CD4-positive, CD25-positive, alpha-beta regulatory T cell (primary cell): ENCODE data around the gene PRKD3. TPM values are rescaled to one million over a fixed set of nuclear protein-coding genes. Genes with fewer than 3 reads are reported as not detected.
A peak's percentile ranks its signal among the peaks of the same experiment; 100 is the strongest.
"Not testable (repeated sequence)": the region's sequence is repeated elsewhere in the genome, so short reads cannot be mapped to it uniquely, and the experiment has no call there.

Experiments used
- ATAC-seq, 2 donors: fragments of 150-1000 bp; cut with Tn5 transposase; one replicate each; pipeline ENCODE4 v1.10.0; 2021; ENCODE audit warnings: low read depth in 2 of 2, moderate number of reproducible peaks in 2 of 2, moderate library complexity in 1 of 2
- DNase-seq, 3 donors: peaks; one replicate each; pipeline versions ENCODE4 v3.0.0 to v3.0.0-alpha.2; 2012 to 2022; ENCODE audit warnings: mixed read lengths in 1 of 3
- H3K27ac ChIP-seq: one replicate; pipeline ENCODE4 v1.7.0; 2013; ENCODE audit warnings: mild to moderate bottlenecking, low read length; ENCODE audit not compliant: insufficient read depth, poor library complexity, severe bottlenecking
- H3K27me3 ChIP-seq: one replicate; pipeline ENCODE4 v1.7.0; 2013; ENCODE audit warnings: low read length; ENCODE audit not compliant: control insufficient read depth, insufficient read depth
- H3K36me3 ChIP-seq: one replicate; pipeline ENCODE4 v1.7.0; 2013; ENCODE audit warnings: mild to moderate bottlenecking, low read length, moderate library complexity; ENCODE audit not compliant: control insufficient read depth, insufficient read depth
- H3K4me1 ChIP-seq: 2 replicates; pipeline ENCODE4 v1.7.0; 2013; ENCODE audit warnings: mild to moderate bottlenecking, low read length; ENCODE audit not compliant: insufficient read depth, control insufficient read depth, poor library complexity, severe bottlenecking
- H3K4me3 ChIP-seq: one replicate; pipeline ENCODE4 v1.7.0; 2013; ENCODE audit warnings: low read depth, mild to moderate bottlenecking, low read length, moderate library complexity
- H3K9me3 ChIP-seq, 2 experiments: 1 replicate in 1 of 2; 2 replicates in 1 of 2; pipeline ENCODE4 v1.7.0; 2013; ENCODE audit warnings: low read length in 2 of 2, mild to moderate bottlenecking in 1 of 2, moderate library complexity in 1 of 2; ENCODE audit not compliant: control insufficient read depth in 2 of 2
- H3K27ac Mint-ChIP-seq, 3 donors: one replicate each; pipeline ENCODE4 v1.8.0; 2020 to 2022; ENCODE audit warnings: mild to moderate bottlenecking in 3 of 3, mixed read lengths in 3 of 3, moderate library complexity in 2 of 3
- H3K27me3 Mint-ChIP-seq: one replicate; pipeline ENCODE4 v1.8.0; 2022; ENCODE audit warnings: mild to moderate bottlenecking, mixed read lengths
- H3K36me3 Mint-ChIP-seq: one replicate; pipeline ENCODE4 v1.8.0; 2020; ENCODE audit warnings: mixed read lengths
- H3K4me1 Mint-ChIP-seq, 4 donors: one replicate each; pipeline ENCODE4 v1.8.0; 2020 to 2022; ENCODE audit warnings: mixed read lengths in 4 of 4, mild to moderate bottlenecking in 1 of 4
- H3K4me3 Mint-ChIP-seq, 4 donors: one replicate each; pipeline ENCODE4 v1.8.0; 2020 to 2022; ENCODE audit warnings: mild to moderate bottlenecking in 4 of 4, mixed read lengths in 4 of 4, moderate library complexity in 3 of 4
- H3K9me3 Mint-ChIP-seq, 7 donors: one replicate each; pipeline ENCODE4 v1.8.0; 2020 to 2022; ENCODE audit warnings: mixed read lengths in 7 of 7, mild to moderate bottlenecking in 3 of 7, moderate library complexity in 2 of 7
- polyA plus RNA-seq, 4 donors: library from polyadenylated mRNA; unstranded; fragments of 300-500 nt; fragmentation: Illumina TruSeq; gene quantifications; one replicate each; pipeline ENCODE4 v1.2.3, GENCODE V29; 2021
- total RNA-seq: library from RNA; stranded (reverse); gene quantifications from one replicate; pipeline ENCODE4 v1.2.3, GENCODE V29; 2022

The PRKD3 gene
- total and polyA plus RNA-seq, 5 donors from 2014 or later, result 5.3 to 19.7 (median 15.9) TPM

- H3K27ac Mint-ChIP-seq, result no peak overlapping the region
- Histone ChIP-seq H3K27ac (no peak overlapping the region), H3K27me3 (no peaks in the 10 kb centered on the region), H3K4me1 (no peaks in the 10 kb centered on the region), H3K4me3 (no peak overlapping the region), H3K36me3 (no peaks in the 10 kb centered on the region), H3K9me3 (no peaks in the 10 kb centered on the region)
- peaks cover 8 to 41% (median 22%) of the 10 kb centered on the region in 4 donors for H3K4me1 Mint-ChIP-seq
- peaks cover 6% of the 10 kb centered on the region for H3K36me3 Mint-ChIP-seq
- no peaks in the 10 kb centered on the region for H3K9me3 Mint-ChIP-seq
- DNase-seq (no peak), ATAC-seq (no peak)
- H3K27me3 Mint-ChIP-seq, result no peaks in the 10 kb centered on the region
- H3K4me3 Mint-ChIP-seq, result no peak overlapping the region
Measured at GRCh38 chr2:37306024-37306423, 18.6 kb downstream of the PRKD3 start.

- H3K4me1 Mint-ChIP-seq, result peaks cover 6 to 39% (median 19%) of the 10 kb centered on the region in 4 donors
- Histone ChIP-seq H3K36me3 (no peaks in the 10 kb centered on the region), H3K4me3 (no peak overlapping the region), H3K27me3 (no peaks in the 10 kb centered on the region), H3K27ac (no peak overlapping the region), H3K9me3 (no peaks in the 10 kb centered on the region), H3K4me1 (no peaks in the 10 kb centered on the region)
- H3K36me3 Mint-ChIP-seq, result peaks cover 14% of the 10 kb centered on the region
- H3K27ac Mint-ChIP-seq, result peak overlapping the region in 1 of 3 donors; percentile 18
- H3K4me3 Mint-ChIP-seq, result no peak overlapping the region
- ATAC-seq (no peak), DNase-seq (no peak)
- no peaks in the 10 kb centered on the region for H3K9me3 Mint-ChIP-seq
- H3K27me3 Mint-ChIP-seq, result no peaks in the 10 kb centered on the region
Measured at GRCh38 chr2:37302701-37303252, 21.9 kb downstream of the PRKD3 start.

GRCh38 chr2:37301408-37301807 lies 23.2 kb downstream of the PRKD3 start:
- no peak for DNase-seq
- H3K36me3 ChIP-seq, result no peaks in the 10 kb centered on the region
- Mint-ChIP-seq H3K4me3 (no peak overlapping the region), H3K4me1 (peaks cover 6 to 32% (median 14%) of the 10 kb centered on the region in 4 donors), H3K9me3 (no peaks in the 10 kb centered on the region), H3K27ac (peak overlapping the region in 1 of 3 donors; percentile 29), H3K27me3 (no peaks in the 10 kb centered on the region), H3K36me3 (peaks cover 14% of the 10 kb centered on the region)
- ATAC-seq, result no peak
- no peaks in the 10 kb centered on the region for H3K27me3 ChIP-seq
- H3K27ac ChIP-seq, result no peak overlapping the region
- H3K4me3 ChIP-seq, result no peak overlapping the region
- H3K9me3 ChIP-seq, result no peaks in the 10 kb centered on the region
- no peaks in the 10 kb centered on the region for H3K4me1 ChIP-seq

- no peaks in the 10 kb centered on the region for H3K9me3 Mint-ChIP-seq
Measured at GRCh38 chr2:37300578-37300977, 24.1 kb downstream of the PRKD3 start.

GRCh38 chr2:37300146-37300545 lies 24.5 kb downstream of the PRKD3 start:
- H3K9me3 Mint-ChIP-seq, result no peaks in the 10 kb centered on the region
- ATAC-seq, result no peak
- peaks cover 14% of the 10 kb centered on the region for H3K36me3 Mint-ChIP-seq
- H3K27ac Mint-ChIP-seq, result no peak overlapping the region
- no peak overlapping the region for H3K4me3 ChIP-seq
- no peaks in the 10 kb centered on the region for H3K4me1 ChIP-seq
- no peak overlapping the region for H3K4me3 Mint-ChIP-seq
- peaks cover under 1 to 23% (median 11%) of the 10 kb centered on the region in 4 donors for H3K4me1 Mint-ChIP-seq
- H3K9me3 ChIP-seq, result no peaks in the 10 kb centered on the region
- DNase-seq, result no peak
- no peak overlapping the region for H3K27ac ChIP-seq
- H3K27me3 ChIP-seq, result no peaks in the 10 kb centered on the region
- H3K36me3 ChIP-seq, result no peaks in the 10 kb centered on the region
- H3K27me3 Mint-ChIP-seq, result no peaks in the 10 kb centered on the region

More at GRCh38 chr2:37300578-37300977, 24.1 kb downstream of the PRKD3 start:
- DNase-seq, result no peak
- no peaks in the 10 kb centered on the region for H3K4me1 ChIP-seq
- ATAC-seq, result no peak
- peaks cover 14% of the 10 kb centered on the region for H3K36me3 Mint-ChIP-seq
- no peaks in the 10 kb centered on the region for H3K27me3 Mint-ChIP-seq
- H3K4me1 Mint-ChIP-seq, result peaks cover 5 to 26% (median 12%) of the 10 kb centered on the region in 4 donors
- no peaks in the 10 kb centered on the region for H3K27me3 ChIP-seq
- no peak overlapping the region for H3K4me3 Mint-ChIP-seq
- no peaks in the 10 kb centered on the region for H3K36me3 ChIP-seq
- H3K27ac ChIP-seq, result no peak overlapping the region
- no peak overlapping the region for H3K27ac Mint-ChIP-seq
- no peaks in the 10 kb centered on the region for H3K9me3 ChIP-seq
- no peak overlapping the region for H3K4me3 ChIP-seq

- Histone ChIP-seq H3K4me3 (no peak overlapping the region), H3K9me3 (no peaks in the 10 kb centered on the region), H3K36me3 (no peaks in the 10 kb centered on the region), H3K4me1 (no peaks in the 10 kb centered on the region), H3K27me3 (no peaks in the 10 kb centered on the region), H3K27ac (no peak overlapping the region)
- DNase-seq (no peak), ATAC-seq (no peak)
- Mint-ChIP-seq H3K27me3 (no peaks in the 10 kb centered on the region), H3K9me3 (no peaks in the 10 kb centered on the region), H3K27ac (no peak overlapping the region), H3K4me1 (peaks cover 0 to 21% (median 9%) of the 10 kb centered on the region in 4 donors), H3K36me3 (peaks cover 8% of the 10 kb centered on the region), H3K4me3 (no peak overlapping the region)
Measured at GRCh38 chr2:37297632-37298031, 27.0 kb downstream of the PRKD3 start.

GRCh38 chr2:37295469-37296073 lies 29.1 kb downstream of the PRKD3 start:
- DNase-seq (no peak), ATAC-seq (no peak)
- peaks cover 19% of the 10 kb centered on the region for H3K36me3 Mint-ChIP-seq
- H3K27me3 ChIP-seq, result no peaks in the 10 kb centered on the region
- no peaks in the 10 kb centered on the region for H3K9me3 Mint-ChIP-seq
- H3K27ac ChIP-seq, result no peak overlapping the region
- H3K4me3 Mint-ChIP-seq, result no peak overlapping the region
- H3K4me1 Mint-ChIP-seq, result peaks cover 0 to 20% (median 4%) of the 10 kb centered on the region in 4 donors
- H3K9me3 ChIP-seq, result no peaks in the 10 kb centered on the region
- no peaks in the 10 kb centered on the region for H3K4me1 ChIP-seq
- no peaks in the 10 kb centered on the region for H3K27me3 Mint-ChIP-seq
- H3K4me3 ChIP-seq, result no peak overlapping the region
- peaks cover 5% of the 10 kb centered on the region for H3K36me3 ChIP-seq
- no peak overlapping the region for H3K27ac Mint-ChIP-seq

- H3K9me3 Mint-ChIP-seq, H3K27ac ChIP-seq, H3K4me3 ChIP-seq, H3K36me3 ChIP-seq, H3K27ac Mint-ChIP-seq, H3K27me3 ChIP-seq, H3K4me3 Mint-ChIP-seq, DNase-seq, H3K4me1 ChIP-seq, H3K27me3 Mint-ChIP-seq, H3K9me3 ChIP-seq, ATAC-seq: not testable (repeated sequence)
- H3K4me1 Mint-ChIP-seq, result peaks cover 0 to 17% (median 4%) of the 10 kb centered on the region in 4 donors
- H3K36me3 Mint-ChIP-seq, result peaks cover 20% of the 10 kb centered on the region
Measured at GRCh38 chr2:37294858-37295257, 29.8 kb downstream of the PRKD3 start.
